Breast epithelium (tissue), 4 donors: ENCODE data around the gene SV2C. TPM values are rescaled to one million over a fixed set of nuclear protein-coding genes. Genes with fewer than 3 reads are reported as not detected.

Experiments
- DNase-seq, 2 donors: peaks; one replicate each; pipeline ENCODE4 v3.0.0-alpha.2; 2019; ENCODE audit warnings: low spot score in 2 of 2
- H3K27ac ChIP-seq, 2 donors: fragments of 200-600 bp; sonication (generic) in 1 of 2; one replicate each; pipeline ENCODE4 v1.5.1; 2016 to 2019; ENCODE audit warnings: mild to moderate bottlenecking in 1 of 2
- H3K27me3 ChIP-seq, 2 donors: fragments of 200-600 bp; sonication (generic) in 1 of 2; one replicate each; pipeline versions ENCODE4 v1.5.1 to v1.6.0; 2017 to 2019; ENCODE audit warnings: control low read depth in 1 of 2, mild to moderate bottlenecking in 1 of 2
- H3K36me3 ChIP-seq: fragments of 200-600 bp; one replicate; pipeline ENCODE4 v1.5.1; 2019
- H3K4me1 ChIP-seq, 2 donors: fragments of 200-600 bp; sonication (generic); one replicate each; pipeline ENCODE4 v1.5.1; 2016 to 2019; ENCODE audit warnings: control low read depth in 1 of 2
- H3K4me3 ChIP-seq, 3 donors: fragments of 200-600 bp; sonication (generic); 1 replicate in 2 of 3; 2 replicates in 1 of 3; pipeline ENCODE4 v1.5.1; 2016 to 2019; ENCODE audit warnings: mild to moderate bottlenecking in 3 of 3, moderate library complexity in 2 of 3
- H3K9me3 ChIP-seq, 2 donors: fragments of 200-600 bp; sonication (generic) in 1 of 2; one replicate each; pipeline ENCODE4 v1.5.1; 2016 to 2019; ENCODE audit warnings: control low read depth in 1 of 2
- POLR2A ChIP-seq: fragments of 450-650 bp; IDR thresholded peaks from one replicate; pipeline ENCODE4 v1.6.1; 2016; ENCODE audit warnings: antibody characterized with exemption, mild to moderate bottlenecking, moderate library complexity
- POLR2AphosphoS5 ChIP-seq, 3 donors: sonication (generic); formaldehyde crosslinking; IDR thresholded peaks; one replicate each; pipeline ENCODE4 v1.6.1; 2017; ENCODE audit warnings: antibody characterized with exemption in 3 of 3
- intact Hi-C: fragments of 100-400 bp; cut with DNase I; formaldehyde crosslinking; loops from one replicate; pipeline ENCODE4 v1.15.1; 2023; ENCODE audit warnings: low total_unique reads
- total RNA-seq, 3 donors: library from RNA; depleted of rRNA; stranded (reverse); fragments of >200 nt; gene quantifications; one replicate each; pipeline ENCODE4 v1.1.0, GENCODE V29; 2016
- TF ChIP-seq, protein P1 (sequence below), 3 donors: fragments of 450-650 bp; IDR thresholded peaks; one replicate each; pipeline ENCODE4 v1.5.1; 2016 to 2017; ENCODE audit warnings: antibody characterized with exemption in 3 of 3, mild to moderate bottlenecking in 3 of 3, moderate library complexity in 3 of 3

The SV2C gene
- total RNA-seq, 3 donors from 2014 or later = 0.32 to 1.3 (median 0.59) TPM

DNA sequence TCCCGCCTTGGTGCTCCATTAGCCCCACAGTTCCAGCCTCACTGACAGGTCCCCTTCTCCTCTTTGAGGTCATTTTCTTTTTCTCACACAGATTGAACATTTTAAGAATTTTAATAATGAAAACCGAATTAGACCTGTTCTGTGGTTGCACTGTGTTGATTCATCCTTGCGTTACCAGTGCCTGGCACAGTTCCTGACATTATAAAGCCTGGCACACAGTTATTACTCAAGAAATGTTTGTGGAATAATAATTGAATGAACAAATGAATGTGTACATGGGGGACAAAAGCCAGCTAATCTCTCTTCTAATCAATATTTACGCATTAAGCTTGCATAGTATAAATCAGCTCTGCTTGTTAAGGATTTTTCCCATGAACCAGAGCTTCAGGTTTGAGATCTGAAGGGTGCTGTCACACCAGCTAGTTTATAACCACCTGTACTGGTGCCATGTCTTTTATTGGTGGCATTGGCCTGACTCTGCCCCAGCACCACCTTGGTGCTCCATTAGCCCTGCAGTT is 80.0 kb downstream of the SV2C start:
- H3K36me3 ChIP-seq = no peaks in the 10 kb centered on the region
- H3K4me1 ChIP-seq = no peaks in the 10 kb centered on the region
- TF ChIP-seq POLR2A = no peak
- TF ChIP-seq POLR2AphosphoS5 (IDR thresholded peaks at IDR 0.05) = no peak
- TF ChIP-seq, protein P1, sequence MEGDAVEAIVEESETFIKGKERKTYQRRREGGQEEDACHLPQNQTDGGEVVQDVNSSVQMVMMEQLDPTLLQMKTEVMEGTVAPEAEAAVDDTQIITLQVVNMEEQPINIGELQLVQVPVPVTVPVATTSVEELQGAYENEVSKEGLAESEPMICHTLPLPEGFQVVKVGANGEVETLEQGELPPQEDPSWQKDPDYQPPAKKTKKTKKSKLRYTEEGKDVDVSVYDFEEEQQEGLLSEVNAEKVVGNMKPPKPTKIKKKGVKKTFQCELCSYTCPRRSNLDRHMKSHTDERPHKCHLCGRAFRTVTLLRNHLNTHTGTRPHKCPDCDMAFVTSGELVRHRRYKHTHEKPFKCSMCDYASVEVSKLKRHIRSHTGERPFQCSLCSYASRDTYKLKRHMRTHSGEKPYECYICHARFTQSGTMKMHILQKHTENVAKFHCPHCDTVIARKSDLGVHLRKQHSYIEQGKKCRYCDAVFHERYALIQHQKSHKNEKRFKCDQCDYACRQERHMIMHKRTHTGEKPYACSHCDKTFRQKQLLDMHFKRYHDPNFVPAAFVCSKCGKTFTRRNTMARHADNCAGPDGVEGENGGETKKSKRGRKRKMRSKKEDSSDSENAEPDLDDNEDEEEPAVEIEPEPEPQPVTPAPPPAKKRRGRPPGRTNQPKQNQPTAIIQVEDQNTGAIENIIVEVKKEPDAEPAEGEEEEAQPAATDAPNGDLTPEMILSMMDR (IDR thresholded peaks at IDR 0.05) = no peak
- no peaks in the 10 kb centered on the region for H3K9me3 ChIP-seq
- H3K4me3 ChIP-seq = no peak overlapping the region
- no peak for DNase-seq
- H3K27me3 ChIP-seq = no peaks in the 10 kb centered on the region
- intact Hi-C loops = no loop called here
- H3K27ac ChIP-seq = no peak overlapping the region

DNA sequence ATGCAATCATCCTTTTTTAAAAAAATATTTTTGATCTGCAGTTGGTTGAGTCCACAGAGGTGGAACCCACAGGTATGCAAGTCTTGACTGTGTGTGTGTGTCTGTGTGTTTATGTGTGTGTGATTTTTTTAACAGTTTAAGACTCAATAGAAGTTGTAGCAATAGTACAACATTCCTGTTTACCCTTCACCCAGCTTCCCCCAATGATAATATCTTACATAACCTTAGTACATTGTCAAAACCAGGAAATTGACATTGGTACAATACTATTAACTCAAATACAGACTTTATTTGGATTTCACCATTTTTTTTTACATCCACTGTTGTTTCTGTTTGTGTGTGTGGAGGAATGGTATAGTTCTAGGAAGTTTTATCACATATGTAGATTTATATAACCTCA is 81.8 kb downstream of the SV2C start:
- intact Hi-C loops = no loop called here
- H3K4me3 ChIP-seq = no peak overlapping the region
- TF ChIP-seq POLR2AphosphoS5 (IDR thresholded peaks at IDR 0.05) (no peak), POLR2A (no peak)
- TF ChIP-seq, protein P1 (IDR thresholded peaks at IDR 0.05) = no peak
- DNase-seq = no peak
- H3K4me1 ChIP-seq = no peaks in the 10 kb centered on the region
- no peaks in the 10 kb centered on the region for H3K9me3 ChIP-seq
- no peaks in the 10 kb centered on the region for H3K27me3 ChIP-seq
- no peaks in the 10 kb centered on the region for H3K36me3 ChIP-seq
- no peak overlapping the region for H3K27ac ChIP-seq

DNA sequence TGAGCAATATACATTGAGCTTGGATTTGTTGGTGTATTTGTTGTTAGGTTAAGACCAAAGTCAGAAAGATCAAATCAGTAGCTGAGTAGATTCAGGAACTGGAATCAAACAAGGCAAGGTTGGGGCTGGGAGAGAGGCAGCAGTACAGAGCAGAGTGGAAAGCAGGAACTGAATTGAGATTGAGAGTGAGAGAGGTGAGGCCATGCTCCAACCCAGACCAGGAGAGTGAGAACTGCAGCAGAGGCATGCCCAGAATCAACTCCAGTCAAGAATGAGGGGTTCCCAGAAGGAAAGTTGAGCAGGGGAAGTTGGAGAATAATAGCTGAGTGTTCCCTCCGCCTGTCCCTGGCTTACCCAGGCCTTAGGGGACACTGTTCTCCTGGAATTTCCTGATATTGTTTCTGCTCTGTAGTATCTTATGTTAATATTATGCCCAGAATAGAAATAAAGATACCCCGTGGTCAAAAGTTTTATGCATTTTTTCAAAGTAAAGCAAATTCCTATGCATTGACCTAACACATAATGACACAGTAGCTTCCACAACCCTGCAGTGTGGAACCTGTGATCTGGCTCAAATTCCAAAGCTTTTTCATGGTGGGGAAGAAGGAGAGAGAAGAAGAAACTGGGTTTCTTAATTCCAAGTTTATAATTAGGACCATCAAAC is 82.7 kb downstream of the SV2C start:
- DNase-seq = no peak
- H3K27ac ChIP-seq = no peak overlapping the region
- no peaks in the 10 kb centered on the region for H3K4me1 ChIP-seq
- no peaks in the 10 kb centered on the region for H3K36me3 ChIP-seq
- intact Hi-C loops = no loop called here
- TF ChIP-seq, protein P1 (IDR thresholded peaks at IDR 0.05) = no peak
- TF ChIP-seq POLR2AphosphoS5 (IDR thresholded peaks at IDR 0.05) (no peak), POLR2A (no peak)
- no peak overlapping the region for H3K4me3 ChIP-seq
- H3K9me3 ChIP-seq = no peaks in the 10 kb centered on the region
- no peaks in the 10 kb centered on the region for H3K27me3 ChIP-seq

DNA sequence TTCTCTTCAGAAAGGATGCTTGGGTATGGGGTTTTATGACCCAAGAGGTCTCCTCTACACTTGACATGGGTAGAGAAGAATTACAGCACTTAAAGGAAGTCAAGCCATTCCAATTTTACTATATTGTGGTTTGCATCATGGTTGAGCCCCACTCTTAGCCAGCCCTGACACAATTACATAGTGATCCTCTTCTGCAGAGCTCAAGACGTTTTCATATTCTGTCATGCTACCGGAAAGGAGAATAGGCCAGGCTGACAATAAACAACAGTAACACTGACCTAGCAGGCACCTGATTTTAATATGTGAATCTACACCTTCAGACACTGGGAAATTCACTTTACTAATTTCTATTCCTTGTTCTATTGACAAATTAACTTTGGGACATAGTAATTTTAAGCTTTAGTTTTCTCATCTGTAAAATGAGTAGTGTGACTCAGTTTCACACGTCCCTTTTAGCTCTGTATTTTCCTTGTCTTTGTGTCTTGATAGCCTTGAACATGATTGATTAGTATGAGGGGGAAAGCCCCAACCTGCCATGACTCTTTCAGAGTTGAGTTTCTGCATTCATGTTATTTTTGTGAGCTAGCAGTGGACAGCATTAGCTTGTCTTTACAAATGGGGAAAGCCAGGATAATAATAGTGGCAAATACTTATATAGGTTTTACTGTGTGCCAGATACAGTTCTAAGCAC is 83.8 kb downstream of the SV2C start:
- TF ChIP-seq POLR2A (no peak), POLR2AphosphoS5 (IDR thresholded peaks at IDR 0.05) (no peak)
- TF ChIP-seq, protein P1 (IDR thresholded peaks at IDR 0.05) = no peak
- H3K27me3 ChIP-seq = no peaks in the 10 kb centered on the region
- H3K4me1 ChIP-seq = no peaks in the 10 kb centered on the region
- intact Hi-C loops = no loop called here
- no peaks in the 10 kb centered on the region for H3K9me3 ChIP-seq
- H3K27ac ChIP-seq = no peak overlapping the region
- H3K36me3 ChIP-seq = no peaks in the 10 kb centered on the region
- DNase-seq = no peak
- H3K4me3 ChIP-seq = no peak overlapping the region

DNA sequence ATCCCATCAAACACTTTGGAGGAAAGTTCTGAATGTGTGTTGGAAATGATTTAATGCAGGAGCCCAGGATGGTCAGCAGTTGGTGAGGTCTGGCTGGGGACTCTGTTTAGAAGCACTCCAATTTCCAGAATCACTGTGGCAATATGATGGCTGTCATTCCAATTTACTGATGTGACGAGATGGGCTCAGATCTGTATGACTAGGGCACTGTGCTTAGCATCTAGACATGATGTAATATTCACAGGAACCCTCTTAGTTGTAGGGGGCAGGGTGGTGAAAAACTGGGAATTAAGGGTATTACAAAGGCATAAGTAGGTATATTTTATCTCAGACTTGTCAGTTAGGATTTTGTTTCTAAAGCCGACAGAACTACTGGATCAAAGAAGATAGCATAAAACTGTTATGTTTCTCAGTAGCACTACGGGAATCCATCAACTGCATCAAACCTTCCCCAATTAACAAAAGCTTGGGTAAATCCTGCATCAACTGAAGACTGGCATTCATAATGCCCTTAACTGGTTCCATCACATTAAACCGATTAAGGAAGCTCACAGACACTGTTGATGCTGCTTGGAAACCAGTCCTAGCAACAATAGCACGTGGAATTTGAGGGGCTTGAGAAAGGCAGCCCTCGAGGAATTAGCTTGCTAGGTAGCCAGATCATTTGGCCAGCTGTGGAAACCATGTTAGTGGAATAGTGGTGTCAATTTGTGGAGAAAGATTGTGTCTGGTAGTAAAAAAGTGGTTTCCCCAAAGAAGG is 86.1 kb downstream of the SV2C start:
- TF ChIP-seq, protein P1 (IDR thresholded peaks at IDR 0.05) = no peak
- TF ChIP-seq POLR2AphosphoS5 (IDR thresholded peaks at IDR 0.05) (no peak), POLR2A (no peak)
- no peak overlapping the region for H3K4me3 ChIP-seq
- no peaks in the 10 kb centered on the region for H3K4me1 ChIP-seq
- DNase-seq = no peak
- H3K27me3 ChIP-seq = no peaks in the 10 kb centered on the region
- no peaks in the 10 kb centered on the region for H3K36me3 ChIP-seq
- no peaks in the 10 kb centered on the region for H3K9me3 ChIP-seq
- intact Hi-C loops = no loop called here
- H3K27ac ChIP-seq = no peak overlapping the region
